SK-N-SH (cell line): Measurements from ENCODE around the gene MROH2A.

Experiments
- CTCF ChIP-seq: fragments of 200-600 bp; sonication (generic); IDR thresholded peaks from 2 replicates; pipeline ENCODE4 v1.6.1; 2017; ENCODE audit warnings: antibody characterized with exemption, mild to moderate bottlenecking, moderate library complexity
- EP300 ChIP-seq, 2 experiments: IDR thresholded peaks; 2 replicates each; pipeline versions ENCODE4 v1.4.0 to v1.6.1; 2012; ENCODE audit warnings: borderline replicate concordance in 1 of 2, low read depth in 1 of 2, low read length in 1 of 2
- FOXM1 ChIP-seq: IDR thresholded peaks from 2 replicates; pipeline ENCODE4 v1.4.0; 2012; ENCODE audit warnings: low read depth, mild to moderate bottlenecking
- IRF3 ChIP-seq: fragments of 150-350 bp; IDR thresholded peaks from 2 replicates; pipeline ENCODE4 v1.6.1; 2016; ENCODE audit warnings: mild to moderate bottlenecking, low read depth, low read length
- MAX ChIP-seq: IDR thresholded peaks from 2 replicates; pipeline ENCODE4 v1.4.0; 2012; ENCODE audit warnings: low read depth
- MXI1 ChIP-seq: IDR thresholded peaks from 2 replicates; pipeline ENCODE4 v1.6.1; 2012; ENCODE audit warnings: mild to moderate bottlenecking, low read depth, low read length, improper control_type of control experiment
- POLR2AphosphoS5 ChIP-seq: IDR thresholded peaks from 2 replicates; pipeline ENCODE4 v1.6.1; 2012; ENCODE audit warnings: low read depth, low read length
- RAD21 ChIP-seq: IDR thresholded peaks from 2 replicates; pipeline ENCODE4 v1.6.1; 2012; ENCODE audit warnings: mild to moderate bottlenecking, low read length
- TEAD4 ChIP-seq: IDR thresholded peaks from 2 replicates; pipeline ENCODE4 v1.4.0; 2012; ENCODE audit warnings: mild to moderate bottlenecking, borderline replicate concordance; ENCODE audit not compliant: insufficient read depth
- USF1 ChIP-seq: IDR thresholded peaks from 2 replicates; pipeline ENCODE4 v1.4.0; 2012; ENCODE audit warnings: low read depth, borderline replicate concordance
- YY1 ChIP-seq: IDR thresholded peaks from 2 replicates; pipeline ENCODE4 v1.4.0; 2012; ENCODE audit warnings: low read depth, mild to moderate bottlenecking

GRCh38 chr2:233799087-233799665, 21.0 kb downstream of the MROH2A start:
- TF ChIP-seq TEAD4 (no peak), RAD21 (no peak), USF1 (no peak), CTCF (no peak), IRF3 (no peak), FOXM1 (no peak), MXI1 (no peak), EP300 (IDR thresholded peaks at IDR 0.05; ENCODE audit: borderline replicate concordance in 1 of 2, low read depth in 1 of 2, low read length in 1 of 2) (no peak), POLR2AphosphoS5 (no peak), YY1 (no peak), MAX (no peak)
